ENCODE measurements around the gene SORCS1.

Gene SORCS1

GRCh38 chr10:106534441-106534840 is 630.1 kb downstream of the SORCS1 start:
- no peak for DNase-seq (ENCODE audit: low read depth)

DNA sequence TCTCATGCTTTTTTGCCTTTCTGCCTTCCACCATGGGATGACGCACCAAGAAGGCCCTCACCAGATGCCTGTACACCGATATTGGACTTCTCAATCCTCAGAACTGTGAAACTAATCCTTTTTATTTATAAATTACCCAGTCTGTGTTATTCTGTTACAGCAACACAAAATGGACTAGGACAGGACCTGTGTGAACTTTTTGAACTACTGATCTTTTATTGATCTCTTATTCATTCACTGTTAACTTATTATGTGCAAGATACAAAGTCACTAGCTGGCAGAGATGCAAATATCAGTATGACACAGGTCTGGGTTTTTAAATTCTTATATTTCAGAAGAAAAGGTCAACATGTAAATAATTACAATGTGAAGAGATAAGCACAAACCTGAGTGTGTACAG is 635.8 kb downstream of the SORCS1 start:
- no peak for DNase-seq (ENCODE audit: low read depth)

- no peak for DNase-seq (ENCODE audit: low read depth)
Measured at GRCh38 chr10:106525835-106526234, 638.7 kb downstream of the SORCS1 start.
